Liver (tissue), 3 donors: ENCODE measurements around the gene ZSCAN21.

ENCODE experiments used
- EGR1 ChIP-seq, 2 donors: IDR thresholded peaks; 2 replicates each; pipeline ENCODE4 v1.6.1; 2016 to 2018; ENCODE audit warnings: antibody characterized with exemption in 2 of 2, low read depth in 2 of 2
- FOXA1 ChIP-seq: IDR thresholded peaks from 2 replicates; pipeline ENCODE4 v1.6.1; 2016; ENCODE audit warnings: antibody characterized with exemption
- GABPA ChIP-seq, 2 donors: IDR thresholded peaks in 1 of 2; conservative IDR thresholded peaks in 1 of 2; 2 replicates each; pipeline ENCODE4 v1.6.1; 2016; ENCODE audit warnings: antibody characterized with exemption in 2 of 2, mild to moderate bottlenecking in 1 of 2, moderate library complexity in 1 of 2
- HNF4A ChIP-seq, 2 donors: conservative IDR thresholded peaks; 2 replicates each; pipeline ENCODE4 v1.6.1; 2016; ENCODE audit warnings: antibody characterized with exemption in 2 of 2, mild to moderate bottlenecking in 2 of 2
- HNF4G ChIP-seq: IDR thresholded peaks from 2 replicates; pipeline ENCODE4 v1.6.1; 2016; ENCODE audit warnings: antibody characterized with exemption
- JUND ChIP-seq, 2 donors: IDR thresholded peaks; 2 replicates each; pipeline ENCODE4 v1.6.1; 2016; ENCODE audit warnings: antibody characterized with exemption in 2 of 2
- RAD21 ChIP-seq, 2 donors: IDR thresholded peaks; 2 replicates each; pipeline ENCODE4 v1.6.1; 2016; ENCODE audit warnings: antibody characterized with exemption in 2 of 2, mild to moderate bottlenecking in 2 of 2
- SP1 ChIP-seq: IDR thresholded peaks from 2 replicates; pipeline ENCODE4 v1.6.1; 2018; ENCODE audit warnings: antibody characterized with exemption, mild to moderate bottlenecking
- TAF1 ChIP-seq: conservative IDR thresholded peaks from 2 replicates; pipeline ENCODE4 v1.6.1; 2016; ENCODE audit warnings: antibody characterized with exemption, mild to moderate bottlenecking
- YY1 ChIP-seq: IDR thresholded peaks from 2 replicates; pipeline ENCODE4 v1.6.1; 2016; ENCODE audit warnings: antibody characterized with exemption, mild to moderate bottlenecking
- TF ChIP-seq, protein P1 (sequence below): fragments of 150-350 bp; IDR thresholded peaks from 2 replicates; pipeline ENCODE4 v1.5.1; 2017; ENCODE audit warnings: improper control_type of control experiment, low read depth, low read length; ENCODE audit not compliant: missing input control
- TF ChIP-seq, protein P2 (sequence below): IDR thresholded peaks from 2 replicates; pipeline ENCODE4 v1.6.1; 2016; ENCODE audit warnings: antibody characterized with exemption
- TF ChIP-seq, protein P3 (sequence below): IDR thresholded peaks from 2 replicates; pipeline ENCODE4 v1.6.1; 2016; ENCODE audit warnings: antibody characterized with exemption
- TF ChIP-seq, protein P4 (sequence below): IDR thresholded peaks from 2 replicates; pipeline ENCODE4 v1.6.1; 2016; ENCODE audit warnings: antibody characterized with exemption, mild to moderate bottlenecking
- donor health status: healthy.
- donor health status: healthy.

DNA sequence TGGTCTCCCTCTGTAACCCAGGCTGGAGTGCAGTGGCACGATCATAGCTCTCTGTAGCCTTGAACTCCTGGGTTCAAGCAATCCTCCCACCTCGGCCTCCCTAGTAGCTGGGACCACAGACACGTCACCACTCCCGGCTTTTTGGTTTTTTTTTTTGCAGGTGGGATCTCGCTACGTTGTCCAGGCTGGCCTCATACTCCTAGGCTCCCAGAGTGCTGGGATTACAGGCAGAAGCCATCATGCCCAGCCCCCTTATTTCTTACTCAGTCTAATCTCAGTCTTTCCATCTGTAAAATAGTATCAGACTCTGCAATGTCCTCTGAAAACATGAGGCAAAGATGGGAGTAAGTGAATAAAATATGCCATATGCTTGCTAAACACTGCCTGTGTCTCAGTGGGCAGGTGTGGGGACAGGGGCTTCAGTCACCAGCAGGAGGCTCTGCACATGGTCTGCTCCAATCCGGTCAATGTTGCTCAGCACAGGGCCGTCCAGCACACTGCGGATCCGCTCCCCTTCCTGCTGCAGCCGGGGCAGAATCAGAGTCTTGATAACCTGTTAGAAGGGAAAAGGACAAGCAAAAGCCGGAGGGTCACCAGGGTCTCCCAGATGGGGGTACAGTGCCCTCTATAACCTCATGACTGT lies 60.1 kb downstream of the ZSCAN21 start:
- TF ChIP-seq, protein P1, sequence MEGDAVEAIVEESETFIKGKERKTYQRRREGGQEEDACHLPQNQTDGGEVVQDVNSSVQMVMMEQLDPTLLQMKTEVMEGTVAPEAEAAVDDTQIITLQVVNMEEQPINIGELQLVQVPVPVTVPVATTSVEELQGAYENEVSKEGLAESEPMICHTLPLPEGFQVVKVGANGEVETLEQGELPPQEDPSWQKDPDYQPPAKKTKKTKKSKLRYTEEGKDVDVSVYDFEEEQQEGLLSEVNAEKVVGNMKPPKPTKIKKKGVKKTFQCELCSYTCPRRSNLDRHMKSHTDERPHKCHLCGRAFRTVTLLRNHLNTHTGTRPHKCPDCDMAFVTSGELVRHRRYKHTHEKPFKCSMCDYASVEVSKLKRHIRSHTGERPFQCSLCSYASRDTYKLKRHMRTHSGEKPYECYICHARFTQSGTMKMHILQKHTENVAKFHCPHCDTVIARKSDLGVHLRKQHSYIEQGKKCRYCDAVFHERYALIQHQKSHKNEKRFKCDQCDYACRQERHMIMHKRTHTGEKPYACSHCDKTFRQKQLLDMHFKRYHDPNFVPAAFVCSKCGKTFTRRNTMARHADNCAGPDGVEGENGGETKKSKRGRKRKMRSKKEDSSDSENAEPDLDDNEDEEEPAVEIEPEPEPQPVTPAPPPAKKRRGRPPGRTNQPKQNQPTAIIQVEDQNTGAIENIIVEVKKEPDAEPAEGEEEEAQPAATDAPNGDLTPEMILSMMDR = no peak
- TF ChIP-seq FOXA1 = no peak
- TF ChIP-seq YY1 = no peak
- TF ChIP-seq SP1 = no peak
- no peak for TF ChIP-seq JUND (IDR thresholded peaks at IDR 0.05)
- TF ChIP-seq HNF4A (conservative IDR thresholded peaks at IDR 0.05) = no peak
- TF ChIP-seq, protein P2, sequence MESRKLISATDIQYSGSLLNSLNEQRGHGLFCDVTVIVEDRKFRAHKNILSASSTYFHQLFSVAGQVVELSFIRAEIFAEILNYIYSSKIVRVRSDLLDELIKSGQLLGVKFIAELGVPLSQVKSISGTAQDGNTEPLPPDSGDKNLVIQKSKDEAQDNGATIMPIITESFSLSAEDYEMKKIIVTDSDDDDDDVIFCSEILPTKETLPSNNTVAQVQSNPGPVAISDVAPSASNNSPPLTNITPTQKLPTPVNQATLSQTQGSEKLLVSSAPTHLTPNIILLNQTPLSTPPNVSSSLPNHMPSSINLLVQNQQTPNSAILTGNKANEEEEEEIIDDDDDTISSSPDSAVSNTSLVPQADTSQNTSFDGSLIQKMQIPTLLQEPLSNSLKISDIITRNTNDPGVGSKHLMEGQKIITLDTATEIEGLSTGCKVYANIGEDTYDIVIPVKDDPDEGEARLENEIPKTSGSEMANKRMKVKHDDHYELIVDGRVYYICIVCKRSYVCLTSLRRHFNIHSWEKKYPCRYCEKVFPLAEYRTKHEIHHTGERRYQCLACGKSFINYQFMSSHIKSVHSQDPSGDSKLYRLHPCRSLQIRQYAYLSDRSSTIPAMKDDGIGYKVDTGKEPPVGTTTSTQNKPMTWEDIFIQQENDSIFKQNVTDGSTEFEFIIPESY = no peak
- TF ChIP-seq, protein P3, sequence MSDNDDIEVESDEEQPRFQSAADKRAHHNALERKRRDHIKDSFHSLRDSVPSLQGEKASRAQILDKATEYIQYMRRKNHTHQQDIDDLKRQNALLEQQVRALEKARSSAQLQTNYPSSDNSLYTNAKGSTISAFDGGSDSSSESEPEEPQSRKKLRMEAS = no peak
- TF ChIP-seq, protein P4, sequence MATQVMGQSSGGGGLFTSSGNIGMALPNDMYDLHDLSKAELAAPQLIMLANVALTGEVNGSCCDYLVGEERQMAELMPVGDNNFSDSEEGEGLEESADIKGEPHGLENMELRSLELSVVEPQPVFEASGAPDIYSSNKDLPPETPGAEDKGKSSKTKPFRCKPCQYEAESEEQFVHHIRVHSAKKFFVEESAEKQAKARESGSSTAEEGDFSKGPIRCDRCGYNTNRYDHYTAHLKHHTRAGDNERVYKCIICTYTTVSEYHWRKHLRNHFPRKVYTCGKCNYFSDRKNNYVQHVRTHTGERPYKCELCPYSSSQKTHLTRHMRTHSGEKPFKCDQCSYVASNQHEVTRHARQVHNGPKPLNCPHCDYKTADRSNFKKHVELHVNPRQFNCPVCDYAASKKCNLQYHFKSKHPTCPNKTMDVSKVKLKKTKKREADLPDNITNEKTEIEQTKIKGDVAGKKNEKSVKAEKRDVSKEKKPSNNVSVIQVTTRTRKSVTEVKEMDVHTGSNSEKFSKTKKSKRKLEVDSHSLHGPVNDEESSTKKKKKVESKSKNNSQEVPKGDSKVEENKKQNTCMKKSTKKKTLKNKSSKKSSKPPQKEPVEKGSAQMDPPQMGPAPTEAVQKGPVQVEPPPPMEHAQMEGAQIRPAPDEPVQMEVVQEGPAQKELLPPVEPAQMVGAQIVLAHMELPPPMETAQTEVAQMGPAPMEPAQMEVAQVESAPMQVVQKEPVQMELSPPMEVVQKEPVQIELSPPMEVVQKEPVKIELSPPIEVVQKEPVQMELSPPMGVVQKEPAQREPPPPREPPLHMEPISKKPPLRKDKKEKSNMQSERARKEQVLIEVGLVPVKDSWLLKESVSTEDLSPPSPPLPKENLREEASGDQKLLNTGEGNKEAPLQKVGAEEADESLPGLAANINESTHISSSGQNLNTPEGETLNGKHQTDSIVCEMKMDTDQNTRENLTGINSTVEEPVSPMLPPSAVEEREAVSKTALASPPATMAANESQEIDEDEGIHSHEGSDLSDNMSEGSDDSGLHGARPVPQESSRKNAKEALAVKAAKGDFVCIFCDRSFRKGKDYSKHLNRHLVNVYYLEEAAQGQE = no peak
- no peak for TF ChIP-seq RAD21 (IDR thresholded peaks at IDR 0.05)
- TF ChIP-seq GABPA (IDR thresholded peaks at IDR 0.05 in 1 of 2, conservative IDR thresholded peaks at IDR 0.05 in 1 of 2) = no peak
- no peak for TF ChIP-seq TAF1
- no peak for TF ChIP-seq EGR1 (IDR thresholded peaks at IDR 0.05; ENCODE audit: low read depth in 2 of 2)
- TF ChIP-seq HNF4G = no peak
